SK-N-MC (cell line): ENCODE results near the gene FOXP1.

Experiments
- EZH2 ChIP-seq: fragments of 200-600 bp; sonication (generic); IDR thresholded peaks from one replicate; pipeline ENCODE4 v1.6.1; 2017; ENCODE audit warnings: antibody characterized with exemption
- FOXP2 ChIP-seq: optimal IDR thresholded peaks from 2 replicates; pipeline ENCODE3; 2011; ENCODE audit warnings: mild to moderate bottlenecking, moderate library complexity; ENCODE audit not compliant: insufficient read depth; ENCODE audit errors: extremely low read length, control extremely low read depth
- POLR2AphosphoS5 ChIP-seq: IDR thresholded peaks from 2 replicates; pipeline ENCODE4 v1.6.1; 2012; ENCODE audit warnings: mild to moderate bottlenecking, low read depth, low read length, borderline replicate concordance

DNA sequence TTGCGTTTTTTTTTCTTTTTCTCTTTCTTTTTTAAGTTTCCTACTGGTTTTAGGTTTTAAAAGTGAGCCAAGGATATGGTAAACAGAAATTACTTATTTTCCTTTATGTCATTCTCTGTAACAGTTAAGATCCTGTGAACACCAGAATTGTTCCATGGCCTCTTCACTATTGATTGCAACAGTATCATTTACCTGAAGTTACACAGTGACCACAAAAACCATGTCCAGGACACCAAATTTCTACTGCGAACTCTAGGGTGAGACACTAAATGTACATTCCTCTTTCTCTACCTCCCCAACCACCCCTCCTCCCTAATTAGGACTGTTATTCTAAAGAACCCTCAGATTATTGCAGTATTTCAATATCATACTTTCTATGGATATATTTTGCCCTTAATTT is 280.9 kb downstream of the FOXP1 start:
- TF ChIP-seq EZH2 (no peak), POLR2AphosphoS5 (no peak), FOXP2 (no peak)
